ENCODE data around the gene S100A8.
"Not testable (repeated sequence)": the region's sequence is repeated elsewhere in the genome, so short reads cannot be mapped to it uniquely, and the experiment has no call there.

S100A8 gene

DNA sequence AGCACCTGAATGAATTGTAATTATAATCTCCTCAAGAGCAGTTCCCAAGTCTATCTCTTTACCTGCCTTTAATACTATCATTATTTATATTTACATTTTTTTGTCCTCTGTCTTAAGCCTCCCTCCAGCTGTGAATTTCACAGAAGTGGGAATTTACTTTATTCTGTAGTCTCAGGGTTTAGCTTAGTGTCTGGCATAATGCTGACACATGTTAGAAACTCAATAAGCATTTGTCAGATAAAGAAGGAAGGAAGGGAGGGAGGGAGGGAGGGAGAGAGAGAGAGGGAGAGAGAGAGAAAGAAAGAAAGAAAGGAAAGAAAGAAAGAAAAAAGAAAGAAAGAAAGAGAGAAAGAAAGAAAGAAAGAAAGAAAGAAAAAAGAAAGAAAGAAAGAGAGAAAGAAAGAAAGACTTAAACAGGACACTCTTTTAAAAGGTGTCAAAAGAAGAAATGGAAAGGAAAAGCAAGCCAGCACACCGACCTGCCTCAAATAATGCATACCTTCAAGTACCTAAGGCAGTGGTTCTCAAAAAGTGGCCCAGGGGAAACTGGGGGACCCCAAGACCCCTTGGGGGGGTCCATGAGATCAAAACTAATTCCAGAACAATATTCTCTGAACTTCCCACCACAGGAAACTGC lies 40.4 kb downstream of the S100A8 start:
- DNase-seq (peak in 1 of 2 donors; percentile 5), ATAC-seq (no peak)
- peak overlapping the region in 1 of 2 donors; percentile 64 for H3K27ac Mint-ChIP-seq
- H3K4me3 Mint-ChIP-seq: no peak overlapping the region
- no peaks in the 10 kb centered on the region for H3K9me3 Mint-ChIP-seq
- H3K4me1 Mint-ChIP-seq: peaks cover 15% of the 10 kb centered on the region
- H3K27me3 Mint-ChIP-seq: peaks cover 42% of the 10 kb centered on the region

DNA sequence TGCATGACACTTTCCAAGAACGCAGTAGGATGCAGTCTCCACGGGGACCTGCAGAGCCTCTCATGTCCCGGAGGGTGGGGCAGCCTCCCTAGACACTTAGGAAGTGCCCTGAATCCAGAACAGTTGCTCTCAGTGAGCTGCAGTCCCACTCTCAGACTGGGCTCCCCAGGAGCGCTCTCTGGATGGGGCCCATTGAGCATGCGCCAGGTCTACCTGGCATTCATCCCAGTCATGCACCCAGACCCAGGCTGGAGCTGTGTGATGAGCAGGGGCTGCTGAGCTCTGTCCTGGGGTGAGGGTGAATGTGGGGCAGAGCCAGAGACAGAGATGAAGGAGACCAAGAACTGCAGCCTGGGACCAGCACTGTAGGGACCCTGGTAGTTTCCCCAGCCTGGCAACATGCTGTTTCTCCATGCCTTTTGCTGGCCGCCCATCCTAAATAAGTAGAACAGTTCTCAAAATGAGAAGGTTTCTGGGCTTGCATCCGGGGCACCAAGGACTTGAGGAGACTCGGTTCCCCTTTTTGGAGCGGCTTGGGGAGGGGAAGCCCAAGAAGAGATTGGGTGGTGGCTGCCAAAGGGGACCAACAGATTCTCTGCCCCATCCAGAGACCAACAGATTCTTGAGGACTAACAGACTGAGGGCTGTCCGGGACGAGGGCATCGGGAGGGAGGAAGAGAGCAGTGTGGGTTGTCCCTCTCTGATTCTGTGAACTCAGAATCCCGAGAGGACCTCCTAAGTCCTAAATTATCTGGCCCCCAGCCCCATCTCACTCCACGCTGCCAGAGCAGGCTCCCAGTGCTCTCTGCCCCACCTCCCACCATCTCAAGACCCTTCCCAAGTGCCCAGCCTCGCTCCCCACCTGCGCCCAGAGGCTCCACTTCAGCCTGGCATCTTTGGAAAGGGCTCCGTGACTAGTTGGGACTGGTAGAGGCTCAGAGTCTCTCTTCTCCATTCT lies 41.2 kb downstream of the S100A8 start:
- DNase-seq: peak in 1 of 2 donors; percentile 6
- peaks cover 48% of the 10 kb centered on the region for H3K27me3 Mint-ChIP-seq

DNA sequence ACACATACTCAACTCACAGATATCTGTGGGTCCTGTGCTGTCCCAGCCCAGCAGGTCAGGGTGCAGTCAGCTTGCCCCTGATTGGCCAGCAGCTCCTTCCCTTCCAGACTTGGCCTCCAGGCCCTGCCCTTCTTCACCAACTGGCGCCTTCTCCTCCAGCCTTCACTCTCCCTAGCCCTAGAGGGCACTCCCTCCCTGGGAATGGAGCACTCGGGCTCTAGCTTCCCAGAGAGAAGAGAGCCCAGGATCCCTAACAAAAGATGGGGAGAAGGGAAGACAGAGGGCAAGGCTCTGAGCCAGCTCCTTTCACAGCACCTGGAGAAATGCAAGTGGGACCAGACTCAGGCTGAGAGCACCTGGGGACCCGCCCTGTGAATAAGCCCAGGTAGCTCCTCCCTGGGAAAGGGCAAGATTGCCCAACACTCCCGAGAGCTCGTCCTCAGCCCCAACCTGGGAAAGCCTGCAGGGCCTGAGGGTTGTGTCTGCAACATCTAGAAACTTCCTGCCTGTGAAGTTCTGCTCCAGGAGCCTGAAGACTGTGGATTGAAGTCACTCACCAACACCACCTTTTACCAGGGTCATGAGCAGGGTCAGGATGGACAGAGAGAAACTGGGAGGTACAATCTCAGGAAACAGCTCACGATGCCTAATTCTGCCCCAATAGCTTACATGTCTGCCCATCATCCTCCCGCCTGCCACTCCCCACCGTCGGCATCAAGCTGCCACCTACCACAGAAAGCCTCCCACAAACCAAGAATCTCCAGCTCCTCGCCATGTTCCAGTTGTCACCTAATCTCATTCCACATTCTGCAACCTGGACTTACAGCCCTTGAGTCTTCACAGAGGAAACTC lies 42.1 kb downstream of the S100A8 start, which contains the start of gene PGLYRP4:
Gene PGLYRP4, minus strand, starts transcription at position 331 of the 852 bp plus-strand sequence. CDS start 909 bp downstream, outside the sequence.
- Mint-ChIP-seq H3K4me1 (peaks cover 32% of the 10 kb centered on the region), H3K27ac (peak within 1 kb of the TSS; percentile 49 to 59), H3K9me3 (no peaks in the 10 kb centered on the region), H3K27me3 (peaks cover 57% of the 10 kb centered on the region), H3K4me3 (no peak within 1 kb of the TSS)
- no peak for ATAC-seq
- DNase-seq: peak in 1 of 2 donors; percentile 1

More for the DNA sequence above, 41.2 kb downstream of the S100A8 start:
- H3K27ac Mint-ChIP-seq: peak overlapping the region; percentile 59 to 64
- H3K4me1 Mint-ChIP-seq: peaks cover 23% of the 10 kb centered on the region
- H3K9me3 Mint-ChIP-seq: no peaks in the 10 kb centered on the region
- H3K4me3 Mint-ChIP-seq: no peak overlapping the region
- no peak for ATAC-seq

- ATAC-seq: no peak
- Mint-ChIP-seq H3K4me3 (no peak overlapping the region), H3K9me3 (no peaks in the 10 kb centered on the region), H3K27ac (no peak overlapping the region), H3K27me3 (peaks cover 66% of the 10 kb centered on the region), H3K4me1 (peaks cover 39% of the 10 kb centered on the region)
- DNase-seq: peak in 1 of 2 donors; percentile 6
These were observed 43.0 kb downstream of the S100A8 start for GRCh38 chr1:153347856-153348255.

GRCh38 chr1:153347049-153347448 lies 43.8 kb downstream of the S100A8 start:
- peaks cover 74% of the 10 kb centered on the region for H3K27me3 Mint-ChIP-seq
- not testable (repeated sequence) for H3K27ac Mint-ChIP-seq, H3K9me3 Mint-ChIP-seq, H3K4me3 Mint-ChIP-seq, ATAC-seq
- H3K4me1 Mint-ChIP-seq: peaks cover 44% of the 10 kb centered on the region
- DNase-seq: peak in 1 of 2 donors; percentile 7

DNA sequence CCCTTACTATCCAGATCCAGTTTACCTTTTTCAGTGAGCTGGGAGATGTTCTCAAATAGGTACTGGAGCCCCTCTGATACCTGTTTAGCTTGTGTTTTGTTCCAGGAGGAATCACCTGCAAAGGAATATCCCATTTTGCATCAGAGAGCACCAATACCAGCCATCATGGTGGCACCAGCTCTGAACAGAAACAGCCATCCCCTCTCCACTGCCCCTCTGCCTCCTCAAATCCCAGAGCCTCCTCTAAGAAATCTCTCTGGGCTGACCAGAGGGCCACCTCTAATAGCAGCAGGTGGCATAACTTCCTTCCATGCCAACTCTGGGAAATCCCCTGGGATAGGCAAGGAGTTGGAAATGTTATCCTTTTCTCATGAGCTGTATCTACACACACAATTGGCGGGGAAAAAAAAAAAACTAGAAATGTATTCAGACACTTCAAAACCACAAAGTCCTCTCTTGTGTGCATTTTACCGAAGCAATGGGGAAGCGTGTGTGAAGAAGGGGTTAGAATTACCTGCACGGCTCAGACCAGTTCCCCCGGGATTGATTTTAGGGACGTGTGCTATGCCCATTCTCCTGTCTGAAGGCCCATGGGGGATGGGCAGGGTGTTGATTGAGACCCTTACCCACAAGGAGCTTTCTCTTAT lies 44.7 kb downstream of the S100A8 start:
- peak overlapping the region; percentile 45 to 52 for H3K4me3 Mint-ChIP-seq
- H3K4me1 Mint-ChIP-seq: peaks cover 44% of the 10 kb centered on the region
- ATAC-seq: peak; percentile 42
- no peak overlapping the region for H3K27ac Mint-ChIP-seq
- no peaks in the 10 kb centered on the region for H3K9me3 Mint-ChIP-seq
- DNase-seq: peak in 1 of 2 donors; percentile 9
- H3K27me3 Mint-ChIP-seq: peaks cover 79% of the 10 kb centered on the region

GRCh38 chr1:153345187-153346076 lies 45.4 kb downstream of the S100A8 start:
- no peak overlapping the region for H3K27ac Mint-ChIP-seq
- ATAC-seq: peak; percentile 82
- H3K4me3 Mint-ChIP-seq: peak overlapping the region; percentile 45 to 52

DNA sequence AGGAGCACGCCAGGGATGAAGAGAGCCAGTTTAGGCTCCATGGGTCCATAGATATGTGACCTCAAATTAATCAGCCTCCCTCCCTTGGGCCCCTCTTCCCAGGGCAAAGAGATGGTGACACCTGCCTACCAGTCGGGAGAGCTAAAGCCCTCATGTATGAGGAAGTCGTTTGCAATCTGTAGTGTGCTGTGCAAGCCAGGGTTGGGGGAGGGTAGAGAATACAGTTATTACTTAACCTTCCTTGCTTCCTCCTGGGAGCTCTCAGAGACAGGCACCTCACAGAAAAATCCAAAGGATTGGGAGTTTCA lies 46.2 kb downstream of the S100A8 start:
- Mint-ChIP-seq H3K4me3 (peak overlapping the region in 1 of 2 donors; percentile 42), H3K4me1 (peaks cover 60% of the 10 kb centered on the region), H3K9me3 (no peaks in the 10 kb centered on the region), H3K27ac (no peak overlapping the region), H3K27me3 (peaks cover 74% of the 10 kb centered on the region)
- no peak for ATAC-seq
- peak in 1 of 2 donors; percentile 2 for DNase-seq

More at GRCh38 chr1:153345187-153346076, 45.4 kb downstream of the S100A8 start:
- no peaks in the 10 kb centered on the region for H3K9me3 Mint-ChIP-seq
- peaks cover 79% of the 10 kb centered on the region for H3K27me3 Mint-ChIP-seq
- peaks cover 52% of the 10 kb centered on the region for H3K4me1 Mint-ChIP-seq
- peak in 1 of 2 donors; percentile 30 for DNase-seq

DNA sequence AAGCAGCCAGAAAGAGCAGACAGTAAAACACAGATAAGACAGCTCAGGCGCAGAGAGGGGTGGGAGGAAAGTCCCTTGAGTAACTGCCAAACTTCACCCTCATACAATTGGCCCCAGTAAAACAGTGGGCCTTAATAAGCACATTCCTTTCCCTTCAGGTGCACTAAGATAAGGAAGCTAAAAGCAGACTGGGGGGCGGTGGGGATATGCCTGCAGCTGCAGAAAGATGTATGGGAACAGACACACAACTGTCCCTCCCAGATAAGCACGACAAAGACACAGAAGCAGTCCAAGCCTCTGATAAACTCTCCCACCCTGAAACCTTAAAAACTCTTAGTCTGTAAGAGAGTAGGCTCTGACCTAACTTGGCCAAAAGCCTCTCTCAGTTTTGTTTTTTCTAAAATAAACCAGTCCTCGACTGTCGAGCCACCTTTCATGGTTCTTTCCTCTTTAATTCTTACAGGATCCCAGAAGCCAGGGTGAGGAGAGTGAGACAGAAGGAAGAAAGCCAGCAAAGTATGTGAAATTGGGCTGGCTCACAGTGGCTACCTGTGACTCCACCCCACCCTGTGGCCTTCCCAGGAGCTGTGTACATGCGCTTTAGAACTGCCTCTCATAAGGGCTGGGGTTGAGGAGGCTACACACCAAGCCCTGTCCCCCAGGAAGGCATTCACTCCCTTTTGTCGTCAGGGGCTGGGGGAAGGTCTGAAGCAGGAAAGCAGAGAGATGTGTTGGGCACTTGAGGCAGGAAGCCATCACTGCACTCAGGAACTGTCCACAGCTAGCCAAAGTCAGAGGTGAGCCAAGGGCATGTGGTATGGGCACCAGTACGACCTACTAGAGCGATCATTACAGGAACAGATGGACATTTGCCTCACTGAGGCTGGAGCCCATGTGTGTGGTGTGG lies 46.8 kb downstream of the S100A8 start:
- H3K4me1 Mint-ChIP-seq: peaks cover 66% of the 10 kb centered on the region
- peak overlapping the region; percentile 23 to 42 for H3K4me3 Mint-ChIP-seq
- H3K27ac Mint-ChIP-seq: peak overlapping the region in 1 of 2 donors; percentile 83
- H3K9me3 Mint-ChIP-seq: no peaks in the 10 kb centered on the region
- no peak for ATAC-seq
- peaks cover 68% of the 10 kb centered on the region for H3K27me3 Mint-ChIP-seq
- peak in 1 of 2 donors; percentile 6 for DNase-seq

GRCh38 chr1:153343040-153343681 lies 47.7 kb downstream of the S100A8 start:
- H3K27ac Mint-ChIP-seq: peak overlapping the region in 1 of 2 donors; percentile 76
- H3K4me3 Mint-ChIP-seq: peak overlapping the region; percentile 3 to 23
- ATAC-seq (no peak), DNase-seq (no peak)
- peaks cover 59% of the 10 kb centered on the region for H3K27me3 Mint-ChIP-seq
- H3K9me3 Mint-ChIP-seq: peaks cover 0 to 9% of the 10 kb centered on the region in 2 donors
- peaks cover 68% of the 10 kb centered on the region for H3K4me1 Mint-ChIP-seq

- DNase-seq (no peak), ATAC-seq (no peak)
- Mint-ChIP-seq H3K4me3 (no peak overlapping the region), H3K9me3 (peaks cover 0 to 10% of the 10 kb centered on the region in 2 donors), H3K4me1 (peaks cover 68% of the 10 kb centered on the region), H3K27me3 (peaks cover 49% of the 10 kb centered on the region), H3K27ac (no peak overlapping the region)
These were observed 48.7 kb downstream of the S100A8 start for GRCh38 chr1:153342178-153342577.

DNA sequence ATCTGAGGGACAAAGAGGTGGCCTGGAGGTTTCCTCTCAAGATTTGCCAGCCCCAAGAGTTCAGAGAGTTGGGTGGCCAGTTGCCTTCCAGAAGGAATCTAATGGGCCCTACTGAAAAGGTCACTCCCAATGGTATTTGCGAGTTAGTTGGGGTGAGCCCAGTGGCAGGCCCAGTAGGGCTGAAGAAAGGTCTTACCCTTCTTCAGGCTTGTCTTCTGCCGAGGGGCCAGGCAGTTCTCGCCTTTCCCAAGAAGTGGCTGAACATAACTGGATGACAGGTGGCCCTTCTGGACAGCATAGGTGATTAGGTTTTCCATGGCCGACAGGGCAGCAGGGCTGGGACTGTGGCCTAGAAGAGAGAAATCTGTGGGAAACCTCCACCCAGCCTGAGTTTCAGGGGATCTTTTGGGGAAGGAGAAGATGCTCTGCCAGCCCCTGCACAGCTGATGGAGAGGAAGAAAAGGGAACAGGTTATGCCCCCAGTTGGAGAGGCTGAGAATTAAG lies 49.4 kb downstream of the S100A8 start:
- Mint-ChIP-seq H3K27me3 (peaks cover 42% of the 10 kb centered on the region), H3K9me3 (peaks cover 0 to 10% of the 10 kb centered on the region in 2 donors), H3K27ac (no peak overlapping the region), H3K4me3 (no peak overlapping the region), H3K4me1 (peaks cover 64% of the 10 kb centered on the region)
- DNase-seq (no peak), ATAC-seq (no peak)

Data from stimulated activated naive CD8-positive, alpha-beta T cell treated with anti-CD3 and anti-CD28 coated beads, Interleukin-15, amount 100 ng/mL, for 72 hours (primary cell).